Memory B cell (primary cell): ENCODE results near the gene LAMTOR2.
A peak's percentile ranks its signal among the peaks of the same experiment; 100 is the strongest.

Experiments
- ATAC-seq: fragments of 150-1000 bp; cut with Tn5 transposase; 2 replicates; pipeline ENCODE4 v1.10.0; 2021; ENCODE audit warnings: low read depth, mild to moderate bottlenecking, moderate library complexity
- DNase-seq, 2 donors: peaks; one replicate each; pipeline ENCODE4 v3.0.0; 2022; ENCODE audit warnings: low spot score in 2 of 2
- H3K27ac Mint-ChIP-seq: one replicate; pipeline ENCODE4 v1.8.0; 2022; ENCODE audit warnings: mild to moderate bottlenecking, moderate library complexity, mixed read lengths
- H3K27me3 Mint-ChIP-seq: one replicate; pipeline ENCODE4 v1.8.0; 2022; ENCODE audit warnings: mixed read lengths
- H3K36me3 Mint-ChIP-seq: one replicate; pipeline ENCODE4 v1.8.0; 2022; ENCODE audit warnings: mild to moderate bottlenecking, mixed read lengths
- H3K4me1 Mint-ChIP-seq: one replicate; pipeline ENCODE4 v1.8.0; 2022; ENCODE audit warnings: mixed read lengths
- H3K4me3 Mint-ChIP-seq: one replicate; pipeline ENCODE4 v1.8.0; 2022; ENCODE audit warnings: mild to moderate bottlenecking, moderate library complexity, mixed read lengths
- H3K9me3 Mint-ChIP-seq: one replicate; pipeline ENCODE4 v1.8.0; 2022; ENCODE audit warnings: mixed read lengths

The LAMTOR2 gene

DNA sequence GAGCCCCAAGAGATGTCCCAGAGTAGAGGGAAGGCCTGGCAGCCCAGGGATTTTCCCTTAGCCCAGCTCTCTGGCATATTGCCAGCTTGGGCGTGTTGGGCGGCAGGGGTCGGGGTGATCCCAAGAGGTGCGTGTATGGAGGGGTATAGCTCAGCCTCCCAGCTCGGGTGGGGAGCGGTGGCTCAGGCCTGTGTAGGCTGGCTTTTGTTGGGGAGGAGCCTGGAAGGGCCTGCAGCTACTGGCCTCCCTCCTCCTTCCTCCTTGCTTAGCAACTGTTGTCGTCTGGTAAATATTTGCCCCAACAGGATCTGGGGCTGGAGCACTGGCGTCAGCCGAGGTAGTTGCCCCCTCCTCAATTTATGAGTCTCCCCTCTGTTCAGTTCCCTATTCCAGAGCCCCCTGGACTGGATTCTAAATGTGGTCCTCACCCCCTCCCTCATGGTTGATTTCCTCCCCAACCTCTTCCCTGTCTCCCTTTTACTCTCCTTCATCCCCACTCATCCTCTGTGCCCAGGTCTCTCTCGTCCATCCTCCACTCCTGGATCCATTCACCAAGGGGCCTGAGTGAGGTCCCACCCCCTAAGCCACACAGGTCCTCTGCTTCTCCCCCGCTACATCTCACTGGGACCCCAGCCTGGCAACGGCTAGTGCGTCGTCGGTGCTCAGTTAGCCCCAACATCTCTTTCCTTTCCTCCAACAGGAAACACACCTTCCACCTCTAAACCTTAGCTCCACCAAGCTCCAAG is 49.7 kb downstream of the LAMTOR2 start:
- DNase-seq: peak in 1 of 2 donors; percentile 52
- Mint-ChIP-seq H3K27me3 (no peaks in the 10 kb centered on the region), H3K9me3 (no peaks in the 10 kb centered on the region), H3K36me3 (no peaks in the 10 kb centered on the region), H3K4me1 (peaks cover 29% of the 10 kb centered on the region), H3K27ac (peak overlapping the region; percentile 98), H3K4me3 (peak overlapping the region; percentile 59)
- ATAC-seq: peak; percentile 22

DNA sequence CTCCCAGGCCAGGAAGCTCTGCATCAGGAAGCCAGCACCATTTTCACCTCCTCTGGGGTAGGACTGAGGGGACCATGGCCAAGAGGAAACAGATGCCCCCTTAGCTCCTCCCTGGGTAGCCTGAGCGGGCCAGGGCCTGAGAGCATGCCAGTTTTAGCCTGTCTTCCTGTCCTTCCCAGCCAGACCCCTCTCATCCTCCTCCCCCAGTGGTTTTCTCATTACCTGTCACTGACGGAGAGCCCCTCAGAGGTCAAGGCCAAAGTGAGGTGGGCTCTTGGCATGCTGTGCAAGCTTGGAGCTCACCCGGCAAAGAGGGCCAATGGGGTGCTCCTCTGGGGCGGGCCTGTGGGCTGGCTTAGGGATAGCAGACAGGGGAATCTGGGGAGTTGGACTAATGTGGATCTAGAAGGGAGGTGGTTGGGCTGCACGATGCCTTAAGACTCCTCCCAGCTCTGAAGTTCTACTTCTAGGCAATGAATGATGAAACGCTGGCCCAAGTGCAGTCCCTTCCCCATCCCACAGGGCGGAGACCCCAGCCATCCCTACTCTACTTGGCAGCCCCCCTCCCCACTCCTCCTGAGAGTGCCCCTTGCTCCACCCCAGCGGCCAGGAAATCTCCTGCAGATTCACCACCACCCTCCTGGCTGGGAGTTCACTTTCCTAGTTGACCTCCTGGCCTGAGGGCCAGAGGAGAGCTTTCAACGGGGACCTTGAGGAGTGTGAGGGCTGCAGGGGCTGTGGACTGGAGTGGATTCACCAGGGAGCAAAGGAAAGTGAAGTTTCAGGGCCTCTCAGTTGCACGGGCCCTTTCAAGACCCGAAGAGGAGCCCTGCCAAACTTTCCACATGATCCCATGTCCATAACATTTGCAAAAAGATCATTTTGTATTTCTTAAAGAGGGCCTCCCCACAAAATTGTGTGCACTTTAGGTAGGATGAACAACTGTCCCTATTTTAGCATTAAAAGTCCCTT is 50.6 kb downstream of the LAMTOR2 start:
- ATAC-seq (no peak), DNase-seq (no peak)
- Mint-ChIP-seq H3K4me3 (peak overlapping the region; percentile 87), H3K27ac (peak overlapping the region; percentile 98), H3K9me3 (no peaks in the 10 kb centered on the region), H3K27me3 (no peaks in the 10 kb centered on the region), H3K36me3 (no peaks in the 10 kb centered on the region), H3K4me1 (peaks cover 32% of the 10 kb centered on the region)

DNA sequence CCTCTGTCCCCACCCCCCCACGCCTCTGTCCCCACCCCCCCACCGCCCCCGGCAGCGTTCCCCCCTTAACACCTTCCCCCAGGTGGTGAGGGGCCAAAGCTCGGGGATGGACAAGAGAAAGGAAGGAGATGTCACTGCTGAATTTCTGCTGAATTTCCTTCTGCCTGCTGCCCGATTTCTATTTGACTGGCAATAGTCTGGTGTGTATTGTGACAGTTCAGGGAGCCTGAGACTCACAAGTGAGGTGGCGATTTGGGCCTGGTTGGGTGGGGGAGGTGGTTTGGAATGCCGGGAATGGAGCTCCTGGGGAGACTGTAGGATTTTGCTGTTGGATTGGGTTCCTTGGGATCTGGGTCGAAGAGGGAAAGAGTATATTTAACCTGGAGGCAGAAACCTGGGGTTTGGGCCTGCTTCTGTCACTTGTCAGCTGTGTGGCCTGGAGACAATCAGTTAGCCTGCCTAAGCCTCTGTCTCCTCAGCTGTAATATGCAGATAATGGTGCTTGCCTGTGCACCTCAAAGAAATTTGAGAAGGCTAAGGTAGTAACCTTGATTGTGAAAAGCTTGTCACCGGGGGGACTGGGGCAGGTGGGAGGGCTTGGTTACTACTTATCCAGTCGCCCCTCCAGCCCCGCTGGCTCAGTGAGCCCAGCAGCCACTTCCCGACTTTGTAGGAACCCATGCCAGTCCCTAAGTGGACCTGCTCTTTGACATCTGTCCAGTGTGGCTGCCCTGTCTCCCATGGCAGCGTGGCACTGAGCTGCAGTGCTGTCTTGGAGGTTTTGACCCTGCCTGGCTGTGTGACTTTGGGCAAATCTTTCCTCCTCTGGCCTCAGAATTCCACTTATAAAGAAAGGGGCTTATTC is 52.3 kb downstream of the LAMTOR2 start:
- DNase-seq: peak in 1 of 2 donors; percentile 71
- H3K9me3 Mint-ChIP-seq: no peaks in the 10 kb centered on the region
- peak overlapping the region; percentile 70 for H3K4me3 Mint-ChIP-seq
- no peak for ATAC-seq
- H3K27ac Mint-ChIP-seq: peak overlapping the region; percentile 98
- H3K4me1 Mint-ChIP-seq: peaks cover 27% of the 10 kb centered on the region
- no peaks in the 10 kb centered on the region for H3K27me3 Mint-ChIP-seq
- H3K36me3 Mint-ChIP-seq: no peaks in the 10 kb centered on the region

DNA sequence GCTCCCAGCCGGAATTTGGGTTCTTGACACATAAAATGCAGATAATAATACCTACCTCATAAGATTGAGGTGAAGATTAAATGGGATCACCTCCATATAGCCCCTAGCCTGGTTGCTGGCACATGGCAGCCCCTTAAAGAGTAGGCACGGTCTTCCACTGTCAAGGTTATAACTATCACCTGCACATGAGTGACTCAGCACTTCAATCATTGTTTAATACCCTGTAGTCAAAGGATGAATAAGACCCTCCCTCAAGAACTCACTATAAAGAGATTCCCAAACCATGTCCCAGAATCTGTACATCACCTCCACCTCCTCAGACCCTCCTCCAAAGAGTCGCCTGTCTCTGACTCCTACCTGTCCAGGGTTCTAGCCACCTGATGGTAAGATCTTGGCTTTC is 53.5 kb downstream of the LAMTOR2 start:
- no peaks in the 10 kb centered on the region for H3K27me3 Mint-ChIP-seq
- no peak for DNase-seq
- H3K36me3 Mint-ChIP-seq: no peaks in the 10 kb centered on the region
- no peaks in the 10 kb centered on the region for H3K9me3 Mint-ChIP-seq
- peaks cover 24% of the 10 kb centered on the region for H3K4me1 Mint-ChIP-seq
- peak overlapping the region; percentile 98 for H3K27ac Mint-ChIP-seq
- no peak for ATAC-seq
- H3K4me3 Mint-ChIP-seq: no peak overlapping the region
